PC-9 (cell line): ENCODE results near the gene PDE4C.

Experiments
- CTCF ChIP-seq: fragments of 200-600 bp; sonication (generic); conservative IDR thresholded peaks from 2 replicates; pipeline ENCODE4 v1.6.1; 2017; ENCODE audit warnings: mixed run types, antibody characterized with exemption, mild to moderate bottlenecking, moderate library complexity
- EZH2 ChIP-seq: fragments of 200-600 bp; sonication (generic); IDR thresholded peaks from 2 replicates; pipeline ENCODE4 v1.8.0; 2017; ENCODE audit warnings: antibody characterized with exemption, low read depth

DNA sequence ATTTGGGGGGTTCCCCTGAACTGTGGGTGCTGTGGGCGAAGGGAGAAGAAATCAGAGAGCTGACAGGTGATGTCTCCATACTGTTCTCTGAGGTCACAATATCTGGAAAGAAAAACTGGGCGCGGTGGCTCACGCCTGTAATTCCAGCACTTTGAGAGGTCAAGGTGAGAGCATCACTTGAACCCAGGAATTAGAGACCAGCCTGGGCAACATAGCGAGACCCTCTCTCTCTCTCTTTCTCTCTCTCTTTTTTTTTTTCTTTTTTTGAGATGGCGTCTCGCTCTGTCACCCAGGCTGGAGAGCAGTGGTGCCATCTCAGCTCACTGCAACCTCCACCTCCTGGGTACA lies 26.1 kb upstream of the PDE4C start:
- TF ChIP-seq CTCF: no peak
- no peak for TF ChIP-seq EZH2
